Keratinocyte (primary cell): ENCODE data around the gene ARX. TPM values are rescaled to one million over a fixed set of nuclear protein-coding genes. Genes with fewer than 3 reads are reported as not detected.

Source experiments
- DNase-seq: peaks from one replicate; pipeline ENCODE4 v3.0.0-alpha.2; 2011; ENCODE audit warnings: low read depth, missing footprints, low spot score
- FAIRE-seq: peaks from 2 replicates; lab custom pipeline; 2011; peaks lifted over from hg19 to GRCh38; lab: Jason Lieb, UNC
- H2AFZ ChIP-seq: 2 replicates; pipeline ENCODE4 v1.6.0; 2012; ENCODE audit warnings: low read length, control low read depth, inconsistent platforms; ENCODE audit not compliant: control insufficient read depth
- H3K27ac ChIP-seq: 2 replicates; pipeline ENCODE4 v1.5.1; 2011; ENCODE audit warnings: low read length; ENCODE audit not compliant: control insufficient read depth, insufficient read depth
- H3K27me3 ChIP-seq: 3 replicates; pipeline ENCODE4 v1.6.0; 2011; ENCODE audit warnings: low read length; ENCODE audit not compliant: control insufficient read depth, insufficient read depth; ENCODE audit errors: extremely low read depth
- H3K36me3 ChIP-seq, 2 experiments: 2 replicates in 1 of 2; 3 replicates in 1 of 2; pipeline ENCODE4 v1.5.1; 2011; ENCODE audit warnings: low read length in 2 of 2, mild to moderate bottlenecking in 1 of 2; ENCODE audit not compliant: control insufficient read depth in 2 of 2, insufficient read depth in 2 of 2; ENCODE audit errors: extremely low read depth in 1 of 2
- H3K4me1 ChIP-seq: 3 replicates; pipeline ENCODE4 v1.5.1; 2011; ENCODE audit warnings: low read length; ENCODE audit not compliant: control insufficient read depth, insufficient read depth; ENCODE audit errors: extremely low read depth
- H3K4me2 ChIP-seq: 3 replicates; pipeline ENCODE4 v1.6.0; 2011; ENCODE audit warnings: low read depth, low read length; ENCODE audit not compliant: control insufficient read depth, insufficient read depth; ENCODE audit errors: extremely low read depth
- H3K4me3 ChIP-seq, 3 experiments: fragments of 200-600 bp in 1 of 3; sonication (generic) in 1 of 3; 2 replicates in 2 of 3; 3 replicates in 1 of 3; pipeline ENCODE4 v1.5.1; 2011 to 2016; ENCODE audit warnings: low read length in 3 of 3, mild to moderate bottlenecking in 3 of 3, control low read depth in 2 of 3, inconsistent platforms in 1 of 3, low read depth in 1 of 3, mixed read lengths in 1 of 3, mixed run types in 1 of 3, moderate library complexity in 1 of 3; ENCODE audit not compliant: control insufficient read depth in 2 of 3, insufficient read depth in 2 of 3; ENCODE audit errors: extremely low read depth in 1 of 3
- H3K79me2 ChIP-seq: 2 replicates; pipeline ENCODE4 v1.6.0; 2012; ENCODE audit warnings: low read length; ENCODE audit not compliant: control insufficient read depth, insufficient read depth
- H3K9ac ChIP-seq: 3 replicates; pipeline ENCODE4 v1.6.0; 2011; ENCODE audit warnings: low read length; ENCODE audit not compliant: control insufficient read depth, insufficient read depth; ENCODE audit errors: extremely low read depth
- H3K9me1 ChIP-seq: 3 replicates; pipeline ENCODE4 v1.6.0; 2011; ENCODE audit warnings: low read length; ENCODE audit not compliant: control insufficient read depth, insufficient read depth; ENCODE audit errors: extremely low read depth
- H3K9me3 ChIP-seq: 2 replicates; pipeline ENCODE4 v1.5.1; 2012; ENCODE audit warnings: low read depth, low read length; ENCODE audit not compliant: control insufficient read depth
- H4K20me1 ChIP-seq: 3 replicates; pipeline ENCODE4 v1.6.0; 2011; ENCODE audit warnings: low read length; ENCODE audit not compliant: control insufficient read depth, insufficient read depth; ENCODE audit errors: extremely low read depth
- CTCF ChIP-seq, 3 experiments: IDR thresholded peaks in 1 of 3; conservative IDR thresholded peaks in 1 of 3; optimal IDR thresholded peaks in 1 of 3; 2 replicates in 2 of 3; 3 replicates in 1 of 3; pipeline versions ENCODE3 to v1.5.1; 2011; ENCODE audit warnings: low read length in 3 of 3, mild to moderate bottlenecking in 3 of 3, moderate library complexity in 2 of 3, control low read depth in 1 of 3, inconsistent platforms in 1 of 3; ENCODE audit not compliant: insufficient read depth in 2 of 3; ENCODE audit errors: extremely low read depth in 1 of 3
- EZH2 ChIP-seq: IDR thresholded peaks from one replicate; pipeline ENCODE4 v1.6.1; 2012; ENCODE audit warnings: inconsistent platforms, mild to moderate bottlenecking, low read length, moderate library complexity
- dilution Hi-C: fragments of 300-500 bp; cut with MboI; formaldehyde crosslinking; loops from one replicate; pipeline ENCODE4 v1.7.0; 2020; ENCODE audit warnings: low sequenced_read_pairs; ENCODE audit not compliant: extremely low pct_ligation_motif_present
- polyA plus RNA-seq, 5 experiments: library from polyadenylated mRNA; depleted of rRNA in 3 of 5; stranded (reverse) in 3 of 5; stranded (forward) in 1 of 5; unstranded in 1 of 5; fragments of >200 nt; gene quantifications; 1 replicate in 1 of 5; 2 replicates in 3 of 5; 3 replicates in 1 of 5; pipeline versions ENCODE4 v1.2.1 to v1.2.3, GENCODE V29; 2011 to 2012; ENCODE audit warnings: missing spikeins in 2 of 5, low read depth in 1 of 5, low replicate concordance in 1 of 5

ARX gene
- polyA plus RNA-seq, 1 donor (not counting 4 experiments of a cell fraction or from before 2014, with no cell fraction given): not detected

DNA sequence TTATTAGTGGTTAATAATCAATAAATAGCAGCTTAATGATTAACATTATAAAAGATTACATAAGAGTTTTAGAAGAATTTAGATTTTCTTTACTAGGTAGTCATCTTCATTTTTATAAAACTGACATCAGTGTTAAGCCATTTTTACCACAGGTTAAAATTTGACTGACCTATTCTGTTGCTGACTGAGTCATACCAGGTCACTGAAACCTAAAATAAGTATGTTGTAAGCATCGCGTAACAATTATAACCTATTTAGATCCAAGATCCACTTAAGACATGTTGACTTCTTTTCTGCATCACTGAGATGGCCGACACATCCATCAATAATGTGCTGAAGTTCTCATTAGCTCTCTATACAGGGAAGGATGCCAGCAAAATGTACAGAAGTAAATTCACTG lies 36.7 kb downstream of the ARX start:
- dilution Hi-C loops: no loop called here
- no peak for DNase-seq
- Histone ChIP-seq H3K79me2 (no peaks in the 10 kb centered on the region), H3K4me1 (no peaks in the 10 kb centered on the region), H3K9me3 (no peaks in the 10 kb centered on the region), H3K27ac (no peak overlapping the region), H3K4me3 (no peak overlapping the region), H3K36me3 (no peaks in the 10 kb centered on the region), H4K20me1 (no peaks in the 10 kb centered on the region), H3K4me2 (no peak overlapping the region), H3K9me1 (no peaks in the 10 kb centered on the region), H3K27me3 (no peaks in the 10 kb centered on the region), H2AFZ (no peak overlapping the region), H3K9ac (no peak overlapping the region)
- FAIRE-seq: no peak
- TF ChIP-seq EZH2 (no peak), CTCF (optimal IDR thresholded peaks at IDR 0.05 in 1 of 3, IDR thresholded peaks at IDR 0.05 in 1 of 3, conservative IDR thresholded peaks at IDR 0.05 in 1 of 3; ENCODE audit: extremely low read depth in 1 of 3, insufficient read depth in 2 of 3, low read length in 3 of 3) (no peak)

DNA sequence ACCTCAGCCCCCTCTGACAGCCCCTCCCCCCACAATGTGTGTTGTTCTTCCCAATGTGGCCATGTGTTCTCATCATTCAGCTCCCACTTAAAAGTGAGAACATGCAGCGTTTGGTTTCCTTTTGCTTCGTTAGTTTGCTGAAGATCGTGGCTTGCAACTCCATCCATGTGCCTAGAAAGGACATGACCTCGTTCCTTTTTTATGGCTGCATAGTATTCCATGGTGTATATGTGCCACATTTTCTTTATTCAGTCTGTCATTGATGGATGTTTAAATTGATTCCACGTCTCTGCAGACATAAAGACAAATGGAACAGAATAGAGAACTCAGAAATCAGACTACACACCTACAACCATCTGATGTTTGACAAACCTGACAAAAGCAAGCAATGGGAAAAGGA lies 46.0 kb downstream of the ARX start:
- dilution Hi-C loops: no loop called here
- no peak for DNase-seq

More for the DNA sequence above, 46.0 kb downstream of the ARX start:
- TF ChIP-seq EZH2 (no peak), CTCF (optimal IDR thresholded peaks at IDR 0.05 in 1 of 3, IDR thresholded peaks at IDR 0.05 in 1 of 3, conservative IDR thresholded peaks at IDR 0.05 in 1 of 3; ENCODE audit: extremely low read depth in 1 of 3, insufficient read depth in 2 of 3, low read length in 3 of 3) (no peak)
- no peaks in the 10 kb centered on the region for H4K20me1 ChIP-seq
- no peak overlapping the region for H3K9ac ChIP-seq
- H3K9me1 ChIP-seq: no peaks in the 10 kb centered on the region
- no peak overlapping the region for H3K27ac ChIP-seq
- no peaks in the 10 kb centered on the region for H3K4me1 ChIP-seq
- no peak overlapping the region for H3K4me3 ChIP-seq
- H2AFZ ChIP-seq: no peak overlapping the region
- no peak overlapping the region for H3K4me2 ChIP-seq
- no peaks in the 10 kb centered on the region for H3K36me3 ChIP-seq
- H3K27me3 ChIP-seq: no peaks in the 10 kb centered on the region
- H3K79me2 ChIP-seq: no peaks in the 10 kb centered on the region
- FAIRE-seq: no peak
- no peaks in the 10 kb centered on the region for H3K9me3 ChIP-seq
